ENCODE measurements around the gene FLT3. TPM values are rescaled to one million over a fixed set of nuclear protein-coding genes. Genes with fewer than 3 reads are reported as not detected.

FLT3 gene
- total and polyA plus RNA-seq, 2 of the 13 experiments (the other 11 are each of a cell fraction or from before 2014, with no cell fraction given), result not detected

DNA sequence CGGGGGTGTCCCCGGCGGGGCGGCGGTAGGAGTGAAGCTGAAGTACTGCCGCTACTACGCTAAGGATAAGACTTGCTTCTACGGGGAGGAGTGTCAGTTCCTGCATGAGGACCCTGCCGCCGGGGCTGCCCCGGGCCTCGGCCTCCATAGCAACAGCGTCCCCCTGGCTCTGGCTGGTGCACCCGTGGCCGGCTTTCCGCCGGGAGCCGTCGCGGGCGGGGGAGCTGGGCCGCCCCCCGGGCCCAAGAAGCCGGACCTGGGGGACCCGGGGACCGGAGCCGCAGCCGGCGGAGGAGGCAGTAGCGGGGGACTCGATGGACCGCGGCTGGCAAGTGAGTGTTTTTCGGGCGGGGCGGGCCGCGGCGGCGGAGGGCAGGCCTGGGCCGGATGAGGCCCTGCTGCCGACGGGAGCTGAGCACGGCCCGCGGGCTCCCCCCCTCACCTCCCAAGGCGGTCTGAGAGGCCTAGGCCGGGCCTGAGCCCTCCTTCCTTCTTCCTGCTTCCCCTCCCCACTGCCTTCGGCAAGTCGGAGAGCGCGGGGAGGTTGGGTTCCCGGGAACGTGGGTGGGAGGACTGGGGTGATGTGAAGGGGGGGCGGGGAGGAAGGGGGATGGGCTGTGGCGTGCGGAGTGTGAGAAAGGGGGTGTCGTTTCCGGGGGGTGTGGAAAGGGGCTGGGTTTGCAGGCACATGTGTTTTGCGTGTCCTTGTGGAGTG lies 38.5 kb upstream of the FLT3 start (continued):
- TF ChIP-seq HDAC6 (IDR thresholded peaks at IDR 0.05; ENCODE audit: low read depth, low read length) (no peak), ZFP36L2 (CRISPR knock-in tag; IDR thresholded peaks at IDR 0.05) (no peak), HMG20A (CRISPR knock-in tag; IDR thresholded peaks at IDR 0.05; ENCODE audit: borderline replicate concordance) (no peak), MED8 (CRISPR knock-in tag; IDR thresholded peaks at IDR 0.05; ENCODE audit: insufficient replicate concordance) (no peak), CHCHD3 (CRISPR knock-in tag; IDR thresholded peaks at IDR 0.05) (no peak), ZSCAN21 (CRISPR knock-in tag; IDR thresholded peaks at IDR 0.05; ENCODE audit: borderline replicate concordance) (peak; percentile 13; the same call in 1 of the 2 replicates), ZBTB21 (CRISPR knock-in tag; IDR thresholded peaks at IDR 0.05) (no peak), KAT7 (CRISPR knock-in tag; IDR thresholded peaks at IDR 0.05; ENCODE audit: borderline replicate concordance) (no peak), TEAD2 (CRISPR knock-in tag; IDR thresholded peaks at IDR 0.05) (no peak), SNRNP70 (IDR thresholded peaks at IDR 0.05; ENCODE audit: low read depth, low read length) (no peak), MZF1 (CRISPR knock-in tag; IDR thresholded peaks at IDR 0.05; ENCODE audit: borderline replicate concordance) (no peak), HCFC1 (IDR thresholded peaks at IDR 0.05; ENCODE audit: low read depth, low read length) (no peak), SOX5 (CRISPR knock-in tag; IDR thresholded peaks at IDR 0.05; ENCODE audit: borderline replicate concordance) (no peak), MTA3 (CRISPR knock-in tag; IDR thresholded peaks at IDR 0.05) (no peak), XRCC5 (optimal IDR thresholded peaks at IDR 0.05; ENCODE audit: low read length) (no peak), ZNF574 (CRISPR knock-in tag; IDR thresholded peaks at IDR 0.05) (no peak)
- TF ChIP-seq, protein P1, sequence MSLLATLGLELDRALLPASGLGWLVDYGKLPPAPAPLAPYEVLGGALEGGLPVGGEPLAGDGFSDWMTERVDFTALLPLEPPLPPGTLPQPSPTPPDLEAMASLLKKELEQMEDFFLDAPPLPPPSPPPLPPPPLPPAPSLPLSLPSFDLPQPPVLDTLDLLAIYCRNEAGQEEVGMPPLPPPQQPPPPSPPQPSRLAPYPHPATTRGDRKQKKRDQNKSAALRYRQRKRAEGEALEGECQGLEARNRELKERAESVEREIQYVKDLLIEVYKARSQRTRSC (CRISPR knock-in tag; IDR thresholded peaks at IDR 0.05; ENCODE audit: low read depth), result no peak
- TF ChIP-seq, protein P2, sequence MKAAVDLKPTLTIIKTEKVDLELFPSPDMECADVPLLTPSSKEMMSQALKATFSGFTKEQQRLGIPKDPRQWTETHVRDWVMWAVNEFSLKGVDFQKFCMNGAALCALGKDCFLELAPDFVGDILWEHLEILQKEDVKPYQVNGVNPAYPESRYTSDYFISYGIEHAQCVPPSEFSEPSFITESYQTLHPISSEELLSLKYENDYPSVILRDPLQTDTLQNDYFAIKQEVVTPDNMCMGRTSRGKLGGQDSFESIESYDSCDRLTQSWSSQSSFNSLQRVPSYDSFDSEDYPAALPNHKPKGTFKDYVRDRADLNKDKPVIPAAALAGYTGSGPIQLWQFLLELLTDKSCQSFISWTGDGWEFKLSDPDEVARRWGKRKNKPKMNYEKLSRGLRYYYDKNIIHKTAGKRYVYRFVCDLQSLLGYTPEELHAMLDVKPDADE (CRISPR knock-in tag; IDR thresholded peaks at IDR 0.05), result no peak
- TF ChIP-seq, protein P3, sequence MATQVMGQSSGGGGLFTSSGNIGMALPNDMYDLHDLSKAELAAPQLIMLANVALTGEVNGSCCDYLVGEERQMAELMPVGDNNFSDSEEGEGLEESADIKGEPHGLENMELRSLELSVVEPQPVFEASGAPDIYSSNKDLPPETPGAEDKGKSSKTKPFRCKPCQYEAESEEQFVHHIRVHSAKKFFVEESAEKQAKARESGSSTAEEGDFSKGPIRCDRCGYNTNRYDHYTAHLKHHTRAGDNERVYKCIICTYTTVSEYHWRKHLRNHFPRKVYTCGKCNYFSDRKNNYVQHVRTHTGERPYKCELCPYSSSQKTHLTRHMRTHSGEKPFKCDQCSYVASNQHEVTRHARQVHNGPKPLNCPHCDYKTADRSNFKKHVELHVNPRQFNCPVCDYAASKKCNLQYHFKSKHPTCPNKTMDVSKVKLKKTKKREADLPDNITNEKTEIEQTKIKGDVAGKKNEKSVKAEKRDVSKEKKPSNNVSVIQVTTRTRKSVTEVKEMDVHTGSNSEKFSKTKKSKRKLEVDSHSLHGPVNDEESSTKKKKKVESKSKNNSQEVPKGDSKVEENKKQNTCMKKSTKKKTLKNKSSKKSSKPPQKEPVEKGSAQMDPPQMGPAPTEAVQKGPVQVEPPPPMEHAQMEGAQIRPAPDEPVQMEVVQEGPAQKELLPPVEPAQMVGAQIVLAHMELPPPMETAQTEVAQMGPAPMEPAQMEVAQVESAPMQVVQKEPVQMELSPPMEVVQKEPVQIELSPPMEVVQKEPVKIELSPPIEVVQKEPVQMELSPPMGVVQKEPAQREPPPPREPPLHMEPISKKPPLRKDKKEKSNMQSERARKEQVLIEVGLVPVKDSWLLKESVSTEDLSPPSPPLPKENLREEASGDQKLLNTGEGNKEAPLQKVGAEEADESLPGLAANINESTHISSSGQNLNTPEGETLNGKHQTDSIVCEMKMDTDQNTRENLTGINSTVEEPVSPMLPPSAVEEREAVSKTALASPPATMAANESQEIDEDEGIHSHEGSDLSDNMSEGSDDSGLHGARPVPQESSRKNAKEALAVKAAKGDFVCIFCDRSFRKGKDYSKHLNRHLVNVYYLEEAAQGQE (IDR thresholded peaks at IDR 0.05; ENCODE audit: borderline replicate concordance in 1 of 2, low read depth in 1 of 2, low read length in 2 of 2), result no peak
